Heart right ventricle (tissue), 16 donors: ENCODE data around the gene ZNF513. TPM values are rescaled to one million over a fixed set of nuclear protein-coding genes. Genes with fewer than 3 reads are reported as not detected.

Source experiments
- ATAC-seq, 8 donors: fragments of 200-7000 bp; cut with Tn5 transposase; one replicate each; pipeline ENCODE4 v1.9.1; 2020; ENCODE audit warnings: mild to moderate bottlenecking in 8 of 8, moderate library complexity in 8 of 8, moderate number of reproducible peaks in 1 of 8
- DNase-seq, 2 donors: peaks; one replicate each; pipeline ENCODE4 v3.0.0-alpha.2; 2020
- H3K27ac ChIP-seq, 10 donors: fragments of 200-600 bp; sonication (generic) in 2 of 10; one replicate each; pipeline versions ENCODE4 v1.5.0 to v1.8.0; 2020 to 2022; ENCODE audit warnings: mild to moderate bottlenecking in 3 of 10
- H3K27me3 ChIP-seq, 7 donors: fragments of 200-600 bp; one replicate each; pipeline ENCODE4 v1.8.0; 2021 to 2022; ENCODE audit warnings: mild to moderate bottlenecking in 2 of 7
- H3K36me3 ChIP-seq, 9 donors: fragments of 200-600 bp; sonication (generic) in 1 of 9; one replicate each; pipeline versions ENCODE4 v1.5.0 to v1.8.0; 2020 to 2022; ENCODE audit warnings: mild to moderate bottlenecking in 2 of 9
- H3K4me1 ChIP-seq, 9 donors: fragments of 200-600 bp; sonication (generic) in 1 of 9; one replicate each; pipeline versions ENCODE4 v1.5.0 to v1.8.0; 2020 to 2022; ENCODE audit warnings: mild to moderate bottlenecking in 4 of 9
- H3K4me3 ChIP-seq, 10 donors: fragments of 200-600 bp; sonication (generic) in 2 of 10; one replicate each; pipeline versions ENCODE4 v1.5.0 to v1.8.0; 2020 to 2022; ENCODE audit warnings: mild to moderate bottlenecking in 7 of 10, moderate library complexity in 2 of 10
- H3K9me3 ChIP-seq, 11 donors: fragments of 200-600 bp in 10 of 11; sonication (generic) in 2 of 11; one replicate each; pipeline versions ENCODE4 v1.5.0 to v1.8.0; 2013 to 2022; ENCODE audit warnings: mild to moderate bottlenecking in 2 of 11, control low read depth in 1 of 11, moderate library complexity in 1 of 11
- WGBS, 2 donors: extraction: QIAGEN DNeasy Blood & Tissue Kit; methylation state at CpG; one replicate each; pipeline ENCODE4 v1.1.7; 2013; ENCODE audit warnings: inconsistent platforms in 1 of 2; 5-methylcytosine and 5-hydroxymethylcytosine counted together
- intact Hi-C, 10 donors: fragments of 100-400 bp; cut with DNase I; formaldehyde crosslinking; loops; one replicate each; pipeline versions ENCODE4 v1.11.1 to v1.14.2; 2022
- polyA plus RNA-seq, 2 donors: library from polyadenylated mRNA; stranded (reverse); fragments of 200-250 nt; gene quantifications; one replicate each; pipeline ENCODE4 v1.2.3, GENCODE V29; 2013
- total RNA-seq, 10 donors: library from RNA; stranded (reverse); fragmentation: NEBNext Ultra II Directional in 3 of 10; extraction: Animal tissue kit (Norgen Biotek cat#: 25700) in 3 of 10; gene quantifications; one replicate each; pipeline versions ENCODE4 v1.2.1 to v1.2.4, GENCODE V29; 2021 to 2023
- TF ChIP-seq, protein P1 (sequence below), 9 donors: fragments of 200-600 bp; sonication (generic) in 2 of 9; IDR thresholded peaks; one replicate each; pipeline versions ENCODE4 v1.5.0 to v1.8.0; 2021 to 2022; ENCODE audit warnings: antibody characterized with exemption in 9 of 9, mild to moderate bottlenecking in 5 of 9, moderate library complexity in 1 of 9
- donor health status: Arrhythmogenic right ventricular cardiomyopathy.
- donor health status: ischemic (EF 13 %, LVEDD 7.1; RV severe dilation, severe dysfunction).
- donor health status: healthy with polysubstance abuse.
- donor health status: DM: no; HTN: yes; CAD: no.
- donor health status: DM: no; HTN: no; CAD: no.
- donor health status: ischemic (EF 25% LVEDD 6.9; RV normal size, moderate dysfunction).
- donor health status: ischemic (EF 25% LVEDD 5.7; RV mildly dilated, moderate dysfunction).
- donor health status: healthy.
- donor health status: DM: yes; HTN: yes; CAD: no.
- donor health status: Ischemic cardiomyopathy.
- donor health status: ischemic (EF 35%, LVEDD 5.7; RV mildly dilated, moderate dysfunction).
- donor health status: nonischemic (EF 11% LVEDD 7.7; RV severe dilation, severe dysfunction).
- donor health status: DM: yes; HTN: yes; CAD: no.
- donor health status: PGD.
- donor health status: ischemic (EF 29% LVEDD 5.4; RV normal size, mild dysfunction).
- donor health status: nonischemic (EF 23%, LVEDD 6.1; RV moderate dilation, normal function).

The ZNF513 gene
- total and polyA plus RNA-seq, 12 donors, result 4.5 to 15.4 (median 7.5) TPM

DNA sequence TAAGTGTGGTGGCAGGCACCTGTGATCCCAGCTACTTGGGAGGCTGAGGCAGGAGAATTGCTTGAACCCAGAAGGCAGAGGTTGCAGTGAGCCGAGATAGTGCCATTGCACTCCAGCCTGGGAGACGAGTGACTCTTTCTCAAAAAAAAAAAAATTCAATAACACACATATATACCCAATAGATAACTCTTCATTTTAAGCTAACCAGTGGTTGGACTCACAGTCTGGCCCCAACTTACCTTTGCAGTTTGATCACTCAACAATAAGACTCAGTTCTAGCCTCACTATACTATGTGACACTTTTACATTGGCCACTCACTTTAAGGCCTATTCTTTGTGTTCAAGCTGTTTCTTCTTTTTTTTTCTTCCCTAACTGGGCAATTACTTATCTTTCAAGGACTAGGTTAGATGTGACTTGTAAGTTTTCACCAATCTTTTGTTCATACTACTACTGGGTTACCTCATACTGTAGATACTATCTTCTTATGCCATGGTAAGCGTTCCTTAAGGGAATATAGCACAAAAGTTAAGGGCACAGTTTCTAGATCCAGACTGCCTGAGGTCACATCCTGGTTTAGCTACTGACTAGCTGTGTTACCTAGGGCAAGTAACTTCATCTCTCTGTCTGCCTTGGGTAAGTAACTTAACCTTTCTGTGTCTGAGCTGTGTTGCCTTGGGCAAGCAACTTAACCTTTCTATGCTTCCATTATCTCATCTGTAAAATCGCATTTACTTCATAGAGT is 17.7 kb downstream of the ZNF513 start:
- Histone ChIP-seq H3K4me3 (no peak overlapping the region), H3K27ac (no peak overlapping the region), H3K9me3 (no peaks in the 10 kb centered on the region), H3K4me1 (peaks cover 0 to 7% (median 6%) of the 10 kb centered on the region in 9 donors), H3K27me3 (no peaks in the 10 kb centered on the region), H3K36me3 (peaks cover 0 to 53% (median 38%) of the 10 kb centered on the region in 9 donors)
- TF ChIP-seq, protein P1, sequence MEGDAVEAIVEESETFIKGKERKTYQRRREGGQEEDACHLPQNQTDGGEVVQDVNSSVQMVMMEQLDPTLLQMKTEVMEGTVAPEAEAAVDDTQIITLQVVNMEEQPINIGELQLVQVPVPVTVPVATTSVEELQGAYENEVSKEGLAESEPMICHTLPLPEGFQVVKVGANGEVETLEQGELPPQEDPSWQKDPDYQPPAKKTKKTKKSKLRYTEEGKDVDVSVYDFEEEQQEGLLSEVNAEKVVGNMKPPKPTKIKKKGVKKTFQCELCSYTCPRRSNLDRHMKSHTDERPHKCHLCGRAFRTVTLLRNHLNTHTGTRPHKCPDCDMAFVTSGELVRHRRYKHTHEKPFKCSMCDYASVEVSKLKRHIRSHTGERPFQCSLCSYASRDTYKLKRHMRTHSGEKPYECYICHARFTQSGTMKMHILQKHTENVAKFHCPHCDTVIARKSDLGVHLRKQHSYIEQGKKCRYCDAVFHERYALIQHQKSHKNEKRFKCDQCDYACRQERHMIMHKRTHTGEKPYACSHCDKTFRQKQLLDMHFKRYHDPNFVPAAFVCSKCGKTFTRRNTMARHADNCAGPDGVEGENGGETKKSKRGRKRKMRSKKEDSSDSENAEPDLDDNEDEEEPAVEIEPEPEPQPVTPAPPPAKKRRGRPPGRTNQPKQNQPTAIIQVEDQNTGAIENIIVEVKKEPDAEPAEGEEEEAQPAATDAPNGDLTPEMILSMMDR (IDR thresholded peaks at IDR 0.05), result no peak
- ATAC-seq (no peak), DNase-seq (no peak)
- WGBS, 2 donors, result 90 to 95% methylated on average over 4 of the region's 4 CpGs
- intact Hi-C loops, result loop anchor here in 1 of 10 donors (10.0 kb wide), 1 partner anchor 148 kb away; the partner anchor contains the start of genes ATRAID, CAD and SLC5A6

DNA sequence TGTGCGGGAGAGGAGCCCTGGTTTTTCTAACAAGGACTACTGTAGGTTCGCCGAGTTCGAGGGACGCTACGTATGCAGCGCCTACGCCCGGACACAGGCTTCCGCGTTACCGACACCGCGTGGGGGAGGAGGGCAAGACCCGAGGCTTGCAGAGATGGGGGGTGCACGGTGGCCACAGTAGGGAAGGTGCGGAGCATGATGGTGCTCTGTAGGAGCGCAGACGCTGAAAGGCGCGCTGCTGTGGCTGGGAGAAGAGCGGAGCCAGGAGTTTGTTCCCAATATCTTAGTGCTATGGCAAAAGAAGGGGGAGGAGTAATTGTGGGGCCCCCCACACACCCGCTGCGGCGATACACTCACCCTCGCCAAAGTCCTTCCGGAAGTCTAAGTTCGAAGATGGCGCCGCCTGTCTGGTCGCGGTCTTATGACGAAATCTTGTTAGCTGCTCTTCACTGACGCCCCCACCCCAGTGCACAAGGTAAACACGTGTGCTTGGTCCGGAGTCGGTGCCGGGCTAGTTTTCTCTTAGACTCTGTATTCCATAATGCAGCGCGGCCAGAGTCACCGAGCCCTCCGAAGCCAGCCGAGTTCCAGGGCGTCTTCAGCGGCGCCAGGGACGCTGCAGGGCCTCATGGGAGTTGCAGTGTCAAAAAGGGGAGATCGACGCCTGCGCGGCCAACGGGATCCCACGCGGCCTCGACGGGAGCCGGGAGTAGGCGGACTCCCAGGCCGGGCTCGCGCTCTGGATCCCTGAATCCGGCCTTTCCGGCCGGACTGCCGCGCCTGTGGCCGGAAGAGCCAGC is 24.0 kb downstream of the ZNF513 start, which contains the start of gene GTF3C2:
TSS of gene GTF3C2 (minus strand) at position 383 of the 800 bp plus-strand sequence. CDS start 13,210 bp downstream, outside the sequence.
- ATAC-seq, result peak; percentile 97 to 99 (median 98)
- H3K36me3 ChIP-seq, result peaks cover 0 to 6% (median 0%) of the 10 kb centered on the region in 9 donors

DNA sequence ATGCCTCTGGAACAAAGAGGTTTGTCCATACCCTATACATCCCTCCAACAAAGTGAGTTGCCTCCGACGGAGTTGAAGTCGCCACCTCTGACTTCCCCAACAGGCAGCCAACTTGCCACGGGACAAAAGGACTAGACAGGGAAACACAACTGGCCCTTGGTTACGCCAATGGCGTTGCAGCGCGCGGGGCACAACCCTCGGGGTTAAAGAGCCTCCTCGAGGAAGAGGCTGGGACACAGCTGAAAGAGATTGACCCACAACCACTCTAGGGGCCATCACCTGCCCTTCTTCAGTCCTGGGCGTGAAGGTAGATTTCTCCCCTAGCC is 24.5 kb downstream of the ZNF513 start:
- TF ChIP-seq, protein P1 (IDR thresholded peaks at IDR 0.05), result no peak
- peak in 1 of 2 donors; percentile 30 for DNase-seq
- peak overlapping the region; percentile 68 to 98 (median 85) for H3K4me3 ChIP-seq
- peak overlapping the region; percentile 83 to 97 (median 90) for H3K27ac ChIP-seq
- H3K27me3 ChIP-seq, result no peaks in the 10 kb centered on the region
- H3K4me1 ChIP-seq, result peaks cover 0 to 47% (median 37%) of the 10 kb centered on the region in 9 donors
- intact Hi-C loops, result loop anchor here in 5 of 10 donors (2.0 to 10.0 kb wide), 5 partner anchors 15 to 144 kb away; partner anchors contain the start of genes MPV17 (in 4 of the 5), ATRAID (in 2 of the 5), EIF2B4 (in 2 of the 5) and SLC5A6 (in 2 of the 5)
- no peaks in the 10 kb centered on the region for H3K9me3 ChIP-seq
- peak in 6 of 8 donors; percentile 5 to 24 (median 12) for ATAC-seq
- peaks cover 0 to 6% (median 0%) of the 10 kb centered on the region in 9 donors for H3K36me3 ChIP-seq
- WGBS, 2 donors, result 0 to 1% methylated on average over 12 of the region's 12 CpGs

More for the DNA sequence above, 24.0 kb downstream of the ZNF513 start, which contains the start of gene GTF3C2:
- TF ChIP-seq, protein P1 (IDR thresholded peaks at IDR 0.05), result peak in 3 of 9 donors; percentile 12 to 17 (median 17)
- Histone ChIP-seq H3K4me1 (peaks cover 0 to 47% (median 37%) of the 10 kb centered on the region in 9 donors), H3K27me3 (no peaks in the 10 kb centered on the region), H3K9me3 (no peaks in the 10 kb centered on the region), H3K4me3 (peak within 1 kb of the TSS; percentile 68 to 98 (median 85)), H3K27ac (peak within 1 kb of the TSS; percentile 83 to 97 (median 90))
- intact Hi-C loops, result loop anchor here in 5 of 10 donors (2.0 to 10.0 kb wide), 5 partner anchors 14 to 144 kb away; partner anchors contain the start of genes MPV17 (in 4 of the 5), ATRAID (in 2 of the 5), EIF2B4 (in 2 of the 5) and SLC5A6 (in 2 of the 5)
- 0 to 1% methylated on average over 67 of the region's 67 CpGs for WGBS, 2 donors
- DNase-seq, result peak; percentile 93 to 95

DNA sequence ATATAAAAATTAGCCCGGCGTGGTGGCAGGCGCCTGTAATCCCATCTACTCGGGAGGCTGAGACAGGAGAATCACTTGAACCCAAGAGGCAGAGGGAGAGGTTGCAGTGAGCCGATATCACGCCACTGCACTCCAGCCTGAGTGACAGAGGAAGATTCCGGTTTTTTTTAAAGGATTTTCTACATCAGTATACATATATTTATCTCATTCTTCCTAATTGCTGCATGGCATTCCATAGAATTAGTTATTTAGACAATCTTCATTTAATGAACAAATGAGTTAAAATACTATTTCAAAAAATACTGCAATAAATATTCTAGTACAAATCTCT is 26.0 kb downstream of the ZNF513 start:
- no peaks in the 10 kb centered on the region for H3K27me3 ChIP-seq
- TF ChIP-seq, protein P1 (IDR thresholded peaks at IDR 0.05), result no peak
- peaks cover 0 to 47% (median 37%) of the 10 kb centered on the region in 9 donors for H3K4me1 ChIP-seq
- WGBS, 2 donors, result 93 to 95% methylated on average over 7 of the region's 7 CpGs
- intact Hi-C loops, result loop anchor here in 2 of 10 donors (5.0 to 10.0 kb wide), 2 partner anchors 140 to 222 kb away; partner anchors contain the start of genes ATRAID (in 1 of the 2), CAD (in 1 of the 2), PREB (in 1 of the 2) and SLC5A6 (in 1 of the 2)
- no peak overlapping the region for H3K4me3 ChIP-seq
- H3K36me3 ChIP-seq, result peaks cover 0 to 12% (median 0%) of the 10 kb centered on the region in 9 donors
- no peaks in the 10 kb centered on the region for H3K9me3 ChIP-seq
- H3K27ac ChIP-seq, result no peak overlapping the region
- ATAC-seq, result no peak
- no peak for DNase-seq
